ENCODE results near the gene B3GALT2.

DNA sequence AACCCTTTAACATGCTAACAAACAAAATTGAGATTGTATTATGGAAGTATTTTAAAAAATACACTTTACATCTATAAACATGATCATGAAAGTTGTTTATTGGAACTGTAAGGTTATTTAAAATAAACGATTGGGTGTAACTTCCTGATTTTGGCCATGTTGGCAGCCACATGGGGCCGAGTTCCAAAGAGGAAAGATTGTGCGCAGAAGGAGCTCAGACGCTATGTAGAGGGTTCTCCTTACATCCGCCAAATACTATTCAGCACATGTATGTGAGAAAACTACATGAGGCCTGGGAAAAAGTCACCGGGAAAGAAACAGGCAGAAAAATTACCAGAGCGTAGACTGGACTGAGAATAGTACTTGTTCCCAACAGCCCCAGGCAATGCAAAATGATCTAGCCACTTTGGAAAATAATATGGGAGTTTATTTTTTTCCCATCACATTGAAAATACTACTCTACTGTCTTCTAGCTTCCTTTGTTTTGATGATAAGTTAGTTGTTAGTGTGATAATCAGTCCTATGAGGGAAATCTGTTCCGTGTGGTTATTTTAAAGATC lies 35.7 kb upstream of the B3GALT2 start:
- TF ChIP-seq CTCF (IDR thresholded peaks at IDR 0.05; ENCODE audit: poor library complexity, severe bottlenecking) (no peak), EZH2 (IDR thresholded peaks at IDR 0.05; ENCODE audit: borderline replicate concordance, insufficient read depth, low read length, poor library complexity, severe bottlenecking) (no peak), TAF1 (IDR thresholded peaks at IDR 0.05; ENCODE audit: low read depth) (no peak)
